ENCODE data around the gene TAS2R3. TPM values are rescaled to one million over a fixed set of nuclear protein-coding genes. Genes with fewer than 3 reads are reported as not detected.

The TAS2R3 gene, protein sequence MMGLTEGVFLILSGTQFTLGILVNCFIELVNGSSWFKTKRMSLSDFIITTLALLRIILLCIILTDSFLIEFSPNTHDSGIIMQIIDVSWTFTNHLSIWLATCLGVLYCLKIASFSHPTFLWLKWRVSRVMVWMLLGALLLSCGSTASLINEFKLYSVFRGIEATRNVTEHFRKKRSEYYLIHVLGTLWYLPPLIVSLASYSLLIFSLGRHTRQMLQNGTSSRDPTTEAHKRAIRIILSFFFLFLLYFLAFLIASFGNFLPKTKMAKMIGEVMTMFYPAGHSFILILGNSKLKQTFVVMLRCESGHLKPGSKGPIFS
- 1 to 10 TPM; 2.2 to 4.8 (median 3.9) TPM for total RNA-seq

DNA sequence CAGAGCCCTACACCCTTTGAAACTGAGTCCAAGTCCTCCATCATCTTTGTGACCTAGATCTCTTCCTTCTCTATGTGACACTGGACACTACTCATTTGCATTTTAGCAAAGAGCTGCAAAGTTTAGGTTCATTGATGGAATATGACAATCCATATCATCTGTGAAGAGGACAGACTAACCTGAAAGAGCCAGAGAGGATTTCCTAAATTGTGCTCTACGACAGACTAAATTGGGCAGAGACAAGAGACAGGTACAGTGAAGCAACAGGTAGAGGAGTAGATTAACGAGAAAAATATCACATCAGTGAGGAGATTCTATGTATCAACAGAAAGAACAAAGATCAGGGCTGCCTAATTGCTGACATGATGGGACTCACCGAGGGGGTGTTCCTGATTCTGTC, at the start of gene TAS2R3:
Gene TAS2R3 (plus strand): TSS at position 301 of the 400 bp plus-strand sequence. CDS start 62 bp downstream, at position 363.
- no peaks in the 10 kb centered on the region for H3K36me3 ChIP-seq
- no peaks in the 10 kb centered on the region for H3K27me3 ChIP-seq
- no peaks in the 10 kb centered on the region for H3K4me1 ChIP-seq
- no peak for DNase-seq (ENCODE audit: low spot score in 2 of 2)
- TF ChIP-seq POLR2A (IDR thresholded peaks at IDR 0.05), result no peak
- TF ChIP-seq, protein P1, sequence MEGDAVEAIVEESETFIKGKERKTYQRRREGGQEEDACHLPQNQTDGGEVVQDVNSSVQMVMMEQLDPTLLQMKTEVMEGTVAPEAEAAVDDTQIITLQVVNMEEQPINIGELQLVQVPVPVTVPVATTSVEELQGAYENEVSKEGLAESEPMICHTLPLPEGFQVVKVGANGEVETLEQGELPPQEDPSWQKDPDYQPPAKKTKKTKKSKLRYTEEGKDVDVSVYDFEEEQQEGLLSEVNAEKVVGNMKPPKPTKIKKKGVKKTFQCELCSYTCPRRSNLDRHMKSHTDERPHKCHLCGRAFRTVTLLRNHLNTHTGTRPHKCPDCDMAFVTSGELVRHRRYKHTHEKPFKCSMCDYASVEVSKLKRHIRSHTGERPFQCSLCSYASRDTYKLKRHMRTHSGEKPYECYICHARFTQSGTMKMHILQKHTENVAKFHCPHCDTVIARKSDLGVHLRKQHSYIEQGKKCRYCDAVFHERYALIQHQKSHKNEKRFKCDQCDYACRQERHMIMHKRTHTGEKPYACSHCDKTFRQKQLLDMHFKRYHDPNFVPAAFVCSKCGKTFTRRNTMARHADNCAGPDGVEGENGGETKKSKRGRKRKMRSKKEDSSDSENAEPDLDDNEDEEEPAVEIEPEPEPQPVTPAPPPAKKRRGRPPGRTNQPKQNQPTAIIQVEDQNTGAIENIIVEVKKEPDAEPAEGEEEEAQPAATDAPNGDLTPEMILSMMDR (IDR thresholded peaks at IDR 0.05), result no peak
- TF ChIP-seq POLR2AphosphoS5 (IDR thresholded peaks at IDR 0.05), result no peak
- no peak within 1 kb of the TSS for H3K27ac ChIP-seq
- H3K9me3 ChIP-seq, result no peaks in the 10 kb centered on the region
- intact Hi-C loops (cut with DNase I; ENCODE audit: low total_unique reads), result no loop called here
- H3K4me3 ChIP-seq, result no peak within 1 kb of the TSS

DNA sequence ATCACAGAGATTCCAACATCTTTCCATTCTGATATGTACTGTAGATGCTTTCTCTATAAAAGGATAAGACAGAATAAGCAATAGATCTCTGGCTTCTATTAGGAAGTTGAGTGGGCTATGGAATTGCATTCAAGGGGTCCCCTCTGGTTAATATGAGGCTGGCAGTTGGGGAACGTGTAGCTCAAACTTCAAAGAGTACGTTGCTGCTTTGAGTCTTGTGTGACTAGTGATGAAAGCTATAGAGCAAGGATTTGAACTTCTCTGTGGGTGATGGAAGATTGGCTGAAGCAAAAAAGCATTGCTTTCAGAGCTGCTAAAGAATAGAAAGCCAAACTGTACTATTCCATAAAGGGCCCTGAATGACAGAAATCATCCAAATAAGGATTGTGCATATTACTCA, 49.3 kb upstream of the TAS2R3 start:
- intact Hi-C loops (cut with DNase I; ENCODE audit: low total_unique reads), result no loop called here
- no peaks in the 10 kb centered on the region for H3K9me3 ChIP-seq
- TF ChIP-seq, protein P1 (IDR thresholded peaks at IDR 0.05), result no peak
- TF ChIP-seq POLR2AphosphoS5 (IDR thresholded peaks at IDR 0.05) (no peak), POLR2A (IDR thresholded peaks at IDR 0.05) (no peak)
- no peak overlapping the region for H3K4me3 ChIP-seq
- no peak for DNase-seq (ENCODE audit: low spot score in 2 of 2)
- no peaks in the 10 kb centered on the region for H3K27me3 ChIP-seq
- no peaks in the 10 kb centered on the region for H3K36me3 ChIP-seq
- H3K27ac ChIP-seq, result no peak overlapping the region
- no peaks in the 10 kb centered on the region for H3K4me1 ChIP-seq

DNA sequence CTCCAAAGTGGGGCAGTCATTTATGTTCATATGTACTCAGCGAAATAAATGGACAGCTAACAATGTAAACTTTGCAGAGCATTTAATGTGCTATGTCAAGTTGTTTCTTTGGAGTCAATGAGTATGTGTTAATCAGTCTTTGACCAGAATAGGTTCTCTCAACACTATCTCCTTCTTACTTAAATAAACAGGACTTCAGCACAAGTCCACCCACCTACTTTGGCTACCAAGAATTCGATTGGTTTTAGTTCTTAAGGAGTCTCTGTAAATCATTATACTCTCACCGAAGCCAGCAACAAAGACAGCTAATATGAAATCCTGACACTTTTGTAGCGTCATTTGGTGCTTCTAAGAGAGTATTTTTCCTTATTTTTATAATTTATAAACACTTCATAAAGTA, 48.9 kb upstream of the TAS2R3 start:
- Histone ChIP-seq H3K4me3 (no peak overlapping the region), H3K4me1 (no peaks in the 10 kb centered on the region), H3K27me3 (no peaks in the 10 kb centered on the region), H3K36me3 (no peaks in the 10 kb centered on the region), H3K9me3 (no peaks in the 10 kb centered on the region), H3K27ac (no peak overlapping the region)
- intact Hi-C loops (cut with DNase I; ENCODE audit: low total_unique reads), result no loop called here
- no peak for DNase-seq (ENCODE audit: low spot score in 2 of 2)
- TF ChIP-seq, protein P1 (IDR thresholded peaks at IDR 0.05), result no peak
- no peak for TF ChIP-seq POLR2A (IDR thresholded peaks at IDR 0.05)
- no peak for TF ChIP-seq POLR2AphosphoS5 (IDR thresholded peaks at IDR 0.05)

DNA sequence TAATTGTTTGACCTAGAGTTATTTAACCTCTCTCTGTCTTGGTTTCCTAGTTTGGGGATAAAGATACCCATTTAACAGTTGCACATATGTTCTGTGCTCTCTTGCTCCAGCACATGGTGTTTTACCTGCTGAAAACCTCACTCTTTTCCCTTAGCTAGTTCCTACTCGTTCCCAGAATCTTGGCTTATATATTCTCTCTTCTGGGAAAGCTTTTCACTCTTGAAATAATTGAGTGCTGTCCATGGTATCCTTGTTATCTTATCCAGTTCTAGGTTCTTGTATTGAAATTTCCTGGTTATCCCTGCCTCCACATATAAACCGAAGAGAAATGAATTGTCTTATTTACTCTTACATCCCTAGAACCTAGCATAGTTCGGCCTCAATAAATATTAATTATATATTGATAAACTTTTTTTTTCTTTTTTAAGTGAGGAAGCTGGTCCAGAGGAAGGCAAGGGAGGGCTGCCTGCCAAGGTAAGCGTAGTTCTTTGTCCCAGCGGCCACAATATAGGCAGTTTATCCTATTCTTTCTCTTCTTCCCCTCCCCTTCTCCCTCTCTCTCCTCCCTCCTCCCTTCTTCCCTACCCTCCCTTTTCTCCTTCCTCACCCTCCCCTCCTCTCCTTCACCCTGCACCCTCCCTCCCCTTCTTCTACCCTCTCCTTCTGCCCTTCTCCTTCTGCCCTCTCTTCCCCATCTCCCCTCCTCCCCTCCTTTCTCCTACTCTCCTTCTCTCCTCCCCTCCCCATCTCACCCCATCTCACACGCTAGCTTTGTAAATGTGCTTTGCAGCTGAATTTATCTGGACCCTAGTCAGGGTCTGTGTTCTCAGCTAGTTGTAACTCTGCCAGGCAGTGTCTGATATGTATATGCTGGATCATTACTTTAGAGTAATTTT, 47.9 kb upstream of the TAS2R3 start:
- intact Hi-C loops (cut with DNase I; ENCODE audit: low total_unique reads), result no loop called here
- TF ChIP-seq, protein P1 (IDR thresholded peaks at IDR 0.05), result no peak
- TF ChIP-seq POLR2A (IDR thresholded peaks at IDR 0.05), result no peak
- no peak for TF ChIP-seq POLR2AphosphoS5 (IDR thresholded peaks at IDR 0.05)

DNA sequence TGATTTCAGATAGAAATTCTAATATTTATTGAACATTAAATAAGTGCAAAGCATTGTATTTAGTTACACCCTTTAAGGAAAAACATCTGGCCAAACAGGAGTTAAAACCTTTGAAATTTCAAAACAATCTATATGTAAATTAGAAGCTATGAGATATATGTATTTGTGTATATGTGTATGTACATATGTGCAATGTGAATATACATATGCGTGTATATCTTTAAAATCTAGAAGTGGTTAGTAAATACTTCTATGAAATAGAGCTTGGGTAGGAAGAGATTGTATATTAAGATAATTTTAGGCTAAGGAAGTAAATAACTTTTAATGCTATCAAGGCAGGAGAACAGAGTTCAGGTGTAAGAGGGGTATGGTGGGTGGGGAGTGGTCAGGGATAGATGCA, 46.4 kb upstream of the TAS2R3 start:
- no peak for DNase-seq (ENCODE audit: low spot score in 2 of 2)
- Histone ChIP-seq H3K27me3 (no peaks in the 10 kb centered on the region), H3K9me3 (no peaks in the 10 kb centered on the region), H3K4me3 (no peak overlapping the region), H3K27ac (no peak overlapping the region), H3K4me1 (no peaks in the 10 kb centered on the region), H3K36me3 (no peaks in the 10 kb centered on the region)
- TF ChIP-seq POLR2A (IDR thresholded peaks at IDR 0.05), result no peak
- intact Hi-C loops (cut with DNase I; ENCODE audit: low total_unique reads), result no loop called here

More for the DNA sequence above, 47.9 kb upstream of the TAS2R3 start:
- DNase-seq (ENCODE audit: low spot score in 2 of 2), result no peak
- H3K9me3 ChIP-seq, result no peaks in the 10 kb centered on the region
- H3K36me3 ChIP-seq, result no peaks in the 10 kb centered on the region
- H3K4me3 ChIP-seq, result no peak overlapping the region
- no peaks in the 10 kb centered on the region for H3K27me3 ChIP-seq
- H3K4me1 ChIP-seq, result no peaks in the 10 kb centered on the region
- no peak overlapping the region for H3K27ac ChIP-seq
